SH-SY5Y (cell line): ENCODE data around the gene ZNF408.

ENCODE experiments used
- GATA2 ChIP-seq: IDR thresholded peaks from 2 replicates; pipeline ENCODE4 v1.6.1; 2011; ENCODE audit warnings: mild to moderate bottlenecking, low read depth, low read length
- GATA3 ChIP-seq: IDR thresholded peaks from 2 replicates; pipeline ENCODE4 v1.6.1; 2011; ENCODE audit warnings: low read depth, mild to moderate bottlenecking, low read length, moderate library complexity

The ZNF408 gene

GRCh38 chr11:46682773-46683752 is 17.8 kb upstream of the ZNF408 start:
- no peak for TF ChIP-seq GATA3

GRCh38 chr11:46684367-46684766 is 16.5 kb upstream of the ZNF408 start:
- no peak for TF ChIP-seq GATA3
- TF ChIP-seq GATA2, result no peak

GRCh38 chr11:46686886-46687795 is 13.7 kb upstream of the ZNF408 start:
- TF ChIP-seq GATA3 (no peak), GATA2 (no peak)

GRCh38 chr11:46690702-46691101 is 10.1 kb upstream of the ZNF408 start:
- TF ChIP-seq GATA3, result no peak
- TF ChIP-seq GATA2, result no peak

- TF ChIP-seq GATA2 (no peak), GATA3 (no peak)
These were observed 8.4 kb upstream of the ZNF408 start for GRCh38 chr11:46692450-46692849.

- TF ChIP-seq GATA2, result no peak
- no peak for TF ChIP-seq GATA3
These were observed 7.2 kb upstream of the ZNF408 start for GRCh38 chr11:46693597-46694012.

- no peak for TF ChIP-seq GATA3
- TF ChIP-seq GATA2, result no peak
These were observed 6.8 kb upstream of the ZNF408 start for GRCh38 chr11:46694072-46694471.

GRCh38 chr11:46694607-46695006 is 6.2 kb upstream of the ZNF408 start:
- TF ChIP-seq GATA2 (no peak), GATA3 (no peak)

- TF ChIP-seq GATA2 (no peak), GATA3 (no peak)
These were observed 5.3 kb upstream of the ZNF408 start for GRCh38 chr11:46695345-46696211.

GRCh38 chr11:46696212-46696558 is 4.6 kb upstream of the ZNF408 start:
- TF ChIP-seq GATA3 (no peak), GATA2 (no peak)

GRCh38 chr11:46697303-46697702 is 3.5 kb upstream of the ZNF408 start:
- TF ChIP-seq GATA2 (peak; percentile 66), GATA3 (no peak)

GRCh38 chr11:46697723-46698122 is 3.1 kb upstream of the ZNF408 start:
- TF ChIP-seq GATA2 (no peak), GATA3 (no peak)

GRCh38 chr11:46698597-46698996 is 2.2 kb upstream of the ZNF408 start:
- TF ChIP-seq GATA2 (no peak), GATA3 (no peak)
